PFSK-1 (cell line): ENCODE results near the gene CAB39L.

Experiments
- FOXP2 ChIP-seq: optimal IDR thresholded peaks from 2 replicates; pipeline ENCODE3; 2011; ENCODE audit warnings: borderline replicate concordance, control low read depth, inconsistent platforms; ENCODE audit not compliant: insufficient read depth; ENCODE audit errors: extremely low read length, extremely low read depth
- POLR2AphosphoS5 ChIP-seq: IDR thresholded peaks from 2 replicates; pipeline ENCODE4 v1.6.1; 2012; ENCODE audit warnings: low read depth, mild to moderate bottlenecking, control low read depth, low read length, moderate library complexity
- SIN3A ChIP-seq: IDR thresholded peaks from 2 replicates; pipeline ENCODE4 v1.6.1; 2012; ENCODE audit warnings: mild to moderate bottlenecking, low read length, moderate library complexity, borderline replicate concordance; ENCODE audit not compliant: insufficient read depth
- TAF1 ChIP-seq: IDR thresholded peaks from 2 replicates; pipeline ENCODE4 v1.6.1; 2012; ENCODE audit warnings: low read length, control low read depth, borderline replicate concordance; ENCODE audit not compliant: insufficient read depth
- TF ChIP-seq, protein P1 (sequence below), 2 experiments: IDR thresholded peaks; 2 replicates each; pipeline versions ENCODE4 v1.6.1 to v1.8.0; 2011 to 2012; ENCODE audit warnings: low read depth in 2 of 2, low read length in 2 of 2, control low read depth in 1 of 2, inconsistent platforms in 1 of 2, mild to moderate bottlenecking in 1 of 2, moderate library complexity in 1 of 2; ENCODE audit not compliant: insufficient read depth in 1 of 2

The CAB39L gene

DNA sequence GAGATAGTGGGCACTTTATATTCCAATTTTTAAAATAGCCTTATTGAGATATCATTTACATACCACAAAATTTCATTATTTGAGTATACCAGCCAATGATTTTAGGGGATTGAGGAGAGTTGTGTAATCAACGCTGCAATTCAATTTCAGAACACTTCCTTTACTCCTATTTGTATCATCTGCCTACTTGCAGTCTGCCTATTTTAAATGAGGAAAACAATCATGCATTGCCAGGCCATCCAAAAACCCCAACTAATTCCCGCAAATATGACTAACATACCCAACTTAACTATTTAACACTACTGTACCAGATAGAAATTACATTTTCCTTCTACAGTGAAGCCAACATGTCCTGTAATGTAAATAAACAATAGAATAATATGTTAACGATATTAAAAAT, 26.7 kb downstream of the CAB39L start:
- no peak for TF ChIP-seq POLR2AphosphoS5
- TF ChIP-seq SIN3A, result no peak
- TF ChIP-seq, protein P1, sequence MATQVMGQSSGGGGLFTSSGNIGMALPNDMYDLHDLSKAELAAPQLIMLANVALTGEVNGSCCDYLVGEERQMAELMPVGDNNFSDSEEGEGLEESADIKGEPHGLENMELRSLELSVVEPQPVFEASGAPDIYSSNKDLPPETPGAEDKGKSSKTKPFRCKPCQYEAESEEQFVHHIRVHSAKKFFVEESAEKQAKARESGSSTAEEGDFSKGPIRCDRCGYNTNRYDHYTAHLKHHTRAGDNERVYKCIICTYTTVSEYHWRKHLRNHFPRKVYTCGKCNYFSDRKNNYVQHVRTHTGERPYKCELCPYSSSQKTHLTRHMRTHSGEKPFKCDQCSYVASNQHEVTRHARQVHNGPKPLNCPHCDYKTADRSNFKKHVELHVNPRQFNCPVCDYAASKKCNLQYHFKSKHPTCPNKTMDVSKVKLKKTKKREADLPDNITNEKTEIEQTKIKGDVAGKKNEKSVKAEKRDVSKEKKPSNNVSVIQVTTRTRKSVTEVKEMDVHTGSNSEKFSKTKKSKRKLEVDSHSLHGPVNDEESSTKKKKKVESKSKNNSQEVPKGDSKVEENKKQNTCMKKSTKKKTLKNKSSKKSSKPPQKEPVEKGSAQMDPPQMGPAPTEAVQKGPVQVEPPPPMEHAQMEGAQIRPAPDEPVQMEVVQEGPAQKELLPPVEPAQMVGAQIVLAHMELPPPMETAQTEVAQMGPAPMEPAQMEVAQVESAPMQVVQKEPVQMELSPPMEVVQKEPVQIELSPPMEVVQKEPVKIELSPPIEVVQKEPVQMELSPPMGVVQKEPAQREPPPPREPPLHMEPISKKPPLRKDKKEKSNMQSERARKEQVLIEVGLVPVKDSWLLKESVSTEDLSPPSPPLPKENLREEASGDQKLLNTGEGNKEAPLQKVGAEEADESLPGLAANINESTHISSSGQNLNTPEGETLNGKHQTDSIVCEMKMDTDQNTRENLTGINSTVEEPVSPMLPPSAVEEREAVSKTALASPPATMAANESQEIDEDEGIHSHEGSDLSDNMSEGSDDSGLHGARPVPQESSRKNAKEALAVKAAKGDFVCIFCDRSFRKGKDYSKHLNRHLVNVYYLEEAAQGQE (IDR thresholded peaks at IDR 0.05; ENCODE audit: insufficient read depth in 1 of 2, low read depth in 2 of 2, low read length in 2 of 2), result no peak
- TF ChIP-seq FOXP2, result no peak
- no peak for TF ChIP-seq TAF1

DNA sequence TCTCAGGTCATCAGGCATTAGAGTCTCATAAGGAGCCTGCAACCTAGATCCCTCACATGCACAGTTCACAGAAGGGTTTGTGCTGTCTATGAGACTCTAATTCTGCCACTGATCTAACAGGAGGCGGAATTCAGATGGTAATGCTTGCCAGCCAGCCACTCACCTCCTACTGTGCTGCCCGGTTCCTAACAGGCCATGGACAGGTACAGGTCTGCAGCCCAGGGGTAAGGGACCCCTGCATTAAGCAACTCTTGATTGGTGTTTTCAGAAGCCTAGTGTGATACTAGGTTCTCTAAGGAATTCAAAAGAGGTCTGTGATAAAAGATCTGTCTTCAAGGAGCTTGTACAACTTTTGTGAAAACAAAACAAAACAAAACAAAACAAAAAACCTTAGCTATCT, 31.1 kb downstream of the CAB39L start:
- no peak for TF ChIP-seq SIN3A
- TF ChIP-seq, protein P1 (IDR thresholded peaks at IDR 0.05; ENCODE audit: insufficient read depth in 1 of 2, low read depth in 2 of 2, low read length in 2 of 2), result no peak
- TF ChIP-seq TAF1, result no peak
- no peak for TF ChIP-seq POLR2AphosphoS5
- TF ChIP-seq FOXP2, result no peak

DNA sequence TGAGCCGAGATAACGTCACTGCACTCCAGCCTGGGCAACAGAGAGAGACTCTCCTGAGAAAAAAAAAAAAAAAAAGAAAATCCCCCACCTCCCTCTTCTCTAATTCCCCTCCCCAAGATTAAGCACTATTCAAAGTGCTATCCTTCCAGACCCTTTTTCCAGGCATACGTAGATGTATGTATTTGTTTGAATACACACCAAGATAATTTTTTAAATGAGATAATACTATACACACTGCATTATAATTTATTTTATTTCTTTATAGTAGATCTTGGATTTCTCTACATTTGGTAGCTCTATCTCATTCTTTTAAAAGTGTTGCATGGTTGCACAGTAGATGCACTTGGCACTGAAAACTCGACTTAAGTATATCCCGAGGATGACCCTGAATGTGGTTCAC, 32.5 kb downstream of the CAB39L start:
- no peak for TF ChIP-seq TAF1
- TF ChIP-seq FOXP2, result no peak
- TF ChIP-seq, protein P1 (IDR thresholded peaks at IDR 0.05; ENCODE audit: insufficient read depth in 1 of 2, low read depth in 2 of 2, low read length in 2 of 2), result no peak

DNA sequence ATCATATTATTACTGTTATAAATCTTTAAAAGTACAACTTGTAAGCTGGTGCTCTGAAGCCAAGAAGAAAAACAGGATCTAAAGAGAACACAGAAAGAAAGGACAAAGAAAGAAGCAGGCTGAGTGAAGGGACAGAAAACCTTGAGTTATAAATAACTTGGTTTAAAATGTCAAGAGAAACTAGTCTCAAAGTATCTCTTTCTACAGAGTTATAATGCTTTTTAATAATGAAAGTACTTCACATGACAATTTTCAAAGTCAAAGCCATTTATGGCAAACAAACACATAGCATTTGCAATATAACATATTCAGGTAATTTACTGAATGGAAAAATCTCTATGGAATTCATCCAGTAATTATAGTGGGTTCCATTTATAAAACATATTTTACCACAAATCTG, 33.4 kb downstream of the CAB39L start:
- TF ChIP-seq, protein P1 (IDR thresholded peaks at IDR 0.05; ENCODE audit: insufficient read depth in 1 of 2, low read depth in 2 of 2, low read length in 2 of 2), result no peak
- TF ChIP-seq SIN3A, result no peak
- no peak for TF ChIP-seq POLR2AphosphoS5
- no peak for TF ChIP-seq FOXP2
- no peak for TF ChIP-seq TAF1

DNA sequence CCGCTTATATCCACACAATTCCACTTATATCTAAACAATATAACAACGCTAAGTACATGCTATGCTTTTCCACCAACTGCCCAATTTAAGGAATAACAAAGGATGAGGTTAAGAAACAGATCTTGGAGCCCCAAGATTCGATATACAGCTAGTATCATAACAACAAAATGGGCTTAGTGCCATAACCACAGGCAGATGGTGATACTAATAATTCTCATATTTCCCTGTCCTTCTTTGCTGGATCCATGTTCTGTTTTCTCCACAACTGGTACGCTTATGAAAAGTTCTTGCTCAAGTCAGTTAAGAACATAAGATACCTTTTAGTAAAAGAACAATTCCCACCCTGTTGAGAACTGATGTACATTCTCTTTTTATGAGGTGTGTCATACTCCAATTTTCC, 33.9 kb downstream of the CAB39L start:
- no peak for TF ChIP-seq SIN3A
- TF ChIP-seq POLR2AphosphoS5, result no peak
- TF ChIP-seq FOXP2, result no peak
- TF ChIP-seq, protein P1 (IDR thresholded peaks at IDR 0.05; ENCODE audit: insufficient read depth in 1 of 2, low read depth in 2 of 2, low read length in 2 of 2), result no peak
- no peak for TF ChIP-seq TAF1
